GM19463 (cell line): ENCODE data around the gene CSNK2A1.
"Not testable (repeated sequence)": the region's sequence is repeated elsewhere in the genome, so short reads cannot be mapped to it uniquely, and the experiment has no call there.

ENCODE experiments used
- ATAC-seq: cut with Tn5 transposase; IDR thresholded peaks from one replicate; pipeline ENCODE4 v1.9.1; 2021; ENCODE audit warnings: mild to moderate bottlenecking, moderate library complexity; ENCODE audit not compliant: unreplicated experiment

CSNK2A1 gene

DNA sequence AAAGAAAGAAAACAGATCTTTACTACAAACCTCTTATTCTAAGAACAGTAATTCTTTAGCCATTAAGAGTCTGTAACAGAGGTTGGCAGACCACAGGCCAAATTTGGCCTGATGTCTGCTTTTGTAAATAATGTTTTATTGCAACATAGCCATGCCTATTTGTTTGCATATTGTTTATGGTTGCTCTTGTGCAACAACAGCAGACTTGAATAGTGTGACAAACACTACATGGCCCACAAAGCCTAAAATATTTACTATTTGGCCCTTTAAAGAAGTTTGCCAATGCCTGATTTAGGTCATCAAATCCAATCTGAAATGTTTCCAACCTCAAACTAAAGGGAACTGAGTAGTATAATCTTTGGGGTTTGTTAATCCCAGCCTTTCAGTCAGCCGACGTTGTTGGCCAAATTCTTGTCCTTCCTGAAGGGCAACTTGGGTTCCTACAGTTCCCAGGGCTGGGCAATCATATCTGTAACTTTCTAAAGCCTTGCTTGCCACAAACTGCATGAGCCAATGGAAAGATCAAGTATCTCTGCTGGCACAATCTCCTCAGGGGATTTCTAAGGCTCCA, 47.4 kb downstream of the CSNK2A1 start:
- no peak for ATAC-seq

DNA sequence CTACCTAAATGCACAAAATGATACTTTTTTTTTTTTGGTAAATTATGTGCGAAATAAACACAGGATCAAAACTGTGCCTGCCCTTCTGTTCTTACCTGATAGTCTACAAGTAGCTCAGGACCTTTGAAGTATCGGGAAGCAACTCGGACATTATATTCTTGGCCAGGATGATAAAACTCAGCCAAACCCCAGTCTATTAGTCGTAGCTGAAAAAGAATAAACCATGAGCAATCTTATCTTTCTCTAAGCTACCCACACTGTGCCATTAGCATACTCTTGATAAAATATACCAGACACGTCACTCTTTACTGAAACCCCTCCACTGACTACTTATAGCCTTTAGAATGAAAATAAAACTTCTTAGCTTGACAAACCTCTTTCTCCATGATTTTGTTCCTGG, 51.4 kb downstream of the CSNK2A1 start:
- ATAC-seq: no peak

DNA sequence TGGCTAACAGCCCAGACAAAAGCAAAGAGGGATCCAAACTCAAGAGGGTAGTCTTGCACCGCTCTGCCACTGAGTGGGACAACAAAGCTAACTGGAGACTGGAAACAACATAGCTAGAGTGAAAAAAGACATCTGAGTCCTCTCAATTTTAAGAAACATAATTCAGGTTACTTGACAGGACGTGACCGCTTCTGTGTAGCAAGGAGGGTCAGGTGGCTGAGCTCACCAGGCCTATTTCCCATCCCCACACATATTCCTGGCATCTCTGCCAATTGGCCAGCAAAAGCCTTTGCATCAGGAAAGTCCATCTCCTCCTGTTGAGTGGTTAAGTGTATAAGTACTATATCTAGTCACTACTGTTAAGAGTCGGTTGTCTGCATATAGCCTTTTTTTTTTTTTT, 55.9 kb downstream of the CSNK2A1 start:
- no peak for ATAC-seq

DNA sequence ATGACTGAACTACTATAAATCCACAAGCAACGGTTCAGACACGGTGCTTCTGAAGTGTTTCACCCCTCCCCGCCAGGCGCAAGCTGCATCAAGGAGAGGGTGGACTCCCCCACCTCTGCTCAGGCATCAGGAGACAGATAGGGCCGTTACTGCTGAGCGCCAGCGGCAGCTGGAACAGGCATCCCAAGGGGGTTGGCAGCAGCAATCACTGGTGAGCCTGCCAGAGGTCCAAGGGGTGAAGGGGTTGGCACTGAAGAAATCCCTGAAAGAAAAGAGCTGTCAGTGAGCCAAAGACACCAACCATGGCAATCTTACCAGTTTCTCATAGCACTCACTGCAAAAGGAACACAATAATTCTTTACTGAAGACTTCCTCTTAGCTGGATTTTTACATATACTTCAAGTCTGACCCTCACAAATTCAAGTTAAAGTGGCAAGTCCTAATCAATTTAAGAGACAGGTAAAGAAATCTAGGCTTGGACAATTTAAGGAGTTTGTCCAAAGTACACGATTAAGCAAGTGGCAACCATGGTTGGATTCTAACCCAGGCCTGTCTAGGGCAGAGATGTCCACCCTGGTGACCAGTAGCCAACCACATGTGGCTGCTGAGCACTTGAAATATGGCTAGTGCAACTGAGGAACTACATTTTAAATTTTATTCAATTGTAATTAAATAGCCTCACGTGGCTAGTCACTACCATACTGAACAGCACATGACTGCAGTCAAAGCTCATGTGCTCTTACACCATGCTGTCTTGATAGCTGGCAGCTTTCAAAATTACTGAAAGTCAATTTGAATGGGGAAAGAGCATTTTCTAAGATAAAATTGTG, 59.6 kb downstream of the CSNK2A1 start:
- ATAC-seq: no peak

DNA sequence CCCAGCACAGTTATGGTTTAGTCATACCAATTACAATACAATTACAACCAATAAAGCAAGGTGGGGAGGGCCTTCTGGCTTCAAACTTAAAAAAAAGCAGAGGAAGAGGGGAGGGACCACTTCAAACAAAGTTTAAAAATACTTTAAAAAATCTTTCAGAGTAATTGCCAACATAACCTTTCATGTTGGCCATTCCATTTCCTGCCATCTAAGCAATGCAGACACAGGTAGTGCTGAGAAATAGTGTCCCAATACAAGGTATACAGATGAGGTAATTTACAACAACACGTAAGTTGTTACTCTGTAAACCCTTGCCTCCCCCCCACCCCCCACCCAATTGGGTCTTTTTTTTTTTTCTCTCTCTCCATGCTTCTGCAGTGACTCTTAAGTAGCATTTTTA, 62.4 kb downstream of the CSNK2A1 start:
- no peak for ATAC-seq

DNA sequence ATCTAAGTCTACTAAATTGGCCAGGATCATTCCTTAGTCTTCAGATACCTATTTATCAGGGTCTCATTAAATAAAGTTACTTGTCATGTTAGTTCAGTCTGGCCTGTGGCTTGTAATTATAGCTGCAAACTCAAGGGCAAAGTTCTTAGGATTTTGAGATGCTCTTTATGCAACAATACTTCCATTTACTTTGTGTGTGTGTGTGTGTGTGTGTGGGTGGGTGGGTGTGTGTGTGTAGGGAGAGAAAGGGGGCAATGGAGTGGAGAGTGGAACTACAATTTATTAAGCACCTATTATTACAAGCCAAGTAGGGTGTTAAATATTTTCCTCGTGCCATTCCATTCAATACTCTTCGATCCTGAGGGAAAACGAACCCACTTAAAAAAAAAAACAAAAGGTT, 63.5 kb downstream of the CSNK2A1 start:
- no peak for ATAC-seq

DNA sequence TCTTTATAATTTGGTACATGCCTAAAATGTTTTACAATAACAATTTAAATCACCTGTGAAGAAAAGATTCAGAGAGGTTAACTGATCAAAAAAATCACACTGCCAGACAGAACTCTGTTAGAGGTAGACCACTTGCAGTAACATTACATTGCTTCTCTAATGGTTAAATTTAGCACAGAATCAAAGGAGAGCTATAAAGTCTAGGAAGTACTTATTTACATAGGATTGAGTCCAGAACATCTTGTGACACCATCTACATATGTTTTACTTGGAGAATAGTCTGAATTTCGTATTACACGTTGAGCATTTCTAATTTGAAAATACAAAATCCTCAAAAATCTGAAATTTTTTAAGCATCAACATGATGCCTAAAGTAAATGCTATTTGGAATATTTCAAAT, 64.1 kb downstream of the CSNK2A1 start:
- no peak for ATAC-seq

DNA sequence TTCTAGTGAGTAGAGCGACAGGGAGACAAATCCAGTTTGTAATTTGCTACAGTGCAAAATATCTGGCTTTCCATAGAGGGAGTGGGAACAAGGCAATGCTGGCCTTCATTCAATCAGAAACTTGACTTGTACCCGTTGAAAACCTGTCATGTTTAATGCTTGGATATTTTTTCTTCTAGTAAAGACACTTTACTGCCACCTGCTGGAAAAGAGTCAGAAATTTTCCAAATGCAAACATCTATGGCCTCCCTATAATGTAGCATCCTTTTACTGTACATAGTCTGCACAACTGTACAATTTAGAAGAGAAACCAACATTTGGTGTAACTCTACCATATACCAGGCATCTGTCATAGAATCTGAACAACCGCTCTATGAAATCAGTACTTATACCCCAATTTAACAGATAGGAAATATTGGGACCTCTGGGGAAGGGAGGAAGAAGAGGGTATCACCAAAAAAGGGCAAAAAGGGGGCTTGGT, 64.6 kb downstream of the CSNK2A1 start:
- ATAC-seq: no peak

DNA sequence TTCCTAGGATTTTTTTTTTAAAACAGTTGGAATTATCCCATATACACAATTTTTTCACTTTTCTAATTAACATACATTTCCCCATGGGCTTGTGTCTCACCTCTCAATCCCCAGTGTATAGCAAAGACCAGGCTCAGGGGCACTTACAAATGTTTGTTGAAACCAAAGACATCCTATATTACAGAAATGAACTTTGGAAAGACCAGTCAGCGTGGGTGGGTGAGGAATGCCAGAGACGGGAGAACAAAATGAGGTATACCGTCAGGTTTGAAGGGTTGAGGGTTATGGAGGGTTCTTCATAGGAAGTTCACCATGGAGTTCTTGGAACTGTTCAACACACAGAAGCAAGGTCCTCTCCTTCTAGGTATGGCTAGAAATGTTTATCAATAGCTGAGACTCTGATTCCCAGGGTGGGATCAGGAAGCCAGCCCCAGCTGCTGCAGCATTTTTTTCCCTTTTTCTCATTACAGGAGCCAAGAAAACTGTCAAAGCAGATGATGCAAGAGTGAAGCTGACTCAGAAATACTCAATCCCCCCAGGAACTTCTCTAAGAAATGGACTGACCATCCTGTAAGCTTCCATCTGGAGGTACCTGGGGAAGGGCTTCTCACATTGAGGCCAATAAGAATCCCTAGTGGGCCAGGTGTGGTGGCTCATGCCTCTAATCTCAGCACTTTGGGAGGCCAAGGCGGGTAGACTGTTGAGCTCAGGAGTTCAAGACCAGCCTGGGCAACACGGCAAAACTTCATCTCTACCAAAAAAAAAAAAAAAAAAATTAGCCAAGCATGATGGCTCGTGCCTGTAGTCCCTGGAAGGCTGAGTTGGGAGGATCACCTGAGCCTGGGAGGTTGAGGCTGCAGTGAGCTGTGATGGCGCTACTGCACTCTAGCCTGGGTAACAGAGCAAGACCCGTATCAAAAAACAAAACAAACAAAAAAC, 65.3 kb downstream of the CSNK2A1 start:
- no peak for ATAC-seq

DNA sequence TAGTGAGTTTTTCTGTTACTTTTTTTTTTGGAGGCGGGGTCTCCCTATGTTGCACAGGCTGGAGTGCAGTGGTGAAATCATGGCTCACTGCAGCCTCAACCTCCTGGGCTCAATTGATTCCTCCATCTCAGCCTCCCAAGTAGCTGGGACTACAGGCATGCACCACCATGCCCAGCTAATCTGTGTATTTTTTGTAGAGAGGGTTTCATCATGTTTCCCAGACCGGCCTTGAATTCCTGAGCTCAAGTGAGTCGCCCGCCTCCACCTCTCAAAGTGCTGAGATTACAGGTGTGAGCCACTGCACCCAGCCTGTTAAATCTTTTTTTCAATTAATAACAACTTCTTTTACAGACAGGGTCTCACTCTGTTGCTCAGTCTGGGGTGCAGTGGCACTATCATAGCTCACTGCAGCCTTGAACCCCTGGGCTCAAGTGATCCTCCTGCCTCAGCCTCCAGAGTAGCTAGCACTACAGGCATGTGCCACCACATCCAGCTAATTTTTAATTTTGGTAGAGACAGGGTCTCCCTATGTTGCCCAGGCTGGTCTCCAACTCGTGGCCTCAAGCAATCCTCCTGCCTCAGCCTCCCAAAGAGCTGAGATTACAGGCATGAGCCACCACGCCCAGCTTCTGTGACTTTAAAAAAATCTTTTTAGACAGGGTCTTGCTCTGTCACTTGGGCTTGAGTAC, 66.9 kb downstream of the CSNK2A1 start:
- not testable (repeated sequence) for ATAC-seq

DNA sequence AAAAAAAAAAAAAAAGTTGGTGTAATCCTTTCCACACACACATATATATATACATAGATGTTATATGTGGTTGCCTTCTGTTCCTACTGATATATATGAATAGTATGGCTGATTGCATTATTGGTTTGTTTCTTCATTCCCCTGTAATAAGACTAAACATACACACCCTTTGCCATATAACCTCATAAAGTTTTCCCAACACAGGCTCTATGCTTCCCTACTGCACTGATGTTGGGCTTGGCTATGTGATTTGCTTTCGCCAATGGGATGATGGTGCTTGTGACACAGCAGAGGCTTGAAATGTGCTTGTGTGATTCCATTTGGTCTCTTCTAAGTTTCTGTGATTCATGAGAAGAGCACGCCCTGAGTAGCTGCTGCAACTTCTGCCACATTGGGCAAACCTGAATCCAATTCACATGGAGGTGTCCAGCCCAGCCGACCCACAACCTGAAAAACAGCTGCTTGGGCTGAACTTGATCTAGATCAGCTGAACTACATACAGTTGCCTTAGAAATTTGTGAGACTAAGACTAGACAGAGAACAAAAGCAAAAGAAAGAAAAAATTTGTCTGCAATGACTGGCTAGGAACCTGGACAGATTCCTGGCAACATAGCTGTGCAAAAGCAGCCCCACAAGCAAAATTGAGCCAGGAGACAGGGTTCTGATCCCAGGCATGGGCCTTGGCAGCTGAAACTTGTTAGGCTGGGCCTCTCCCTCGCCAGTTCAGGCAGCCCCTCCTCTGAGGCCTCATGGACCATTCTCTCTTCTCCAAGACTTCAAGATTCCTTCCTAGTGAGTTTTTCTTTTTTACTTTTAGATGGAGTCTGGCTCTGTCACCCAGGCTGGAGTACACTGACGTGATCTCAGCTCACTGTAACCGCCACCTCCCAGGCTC, 67.9 kb downstream of the CSNK2A1 start:
- no peak for ATAC-seq

DNA sequence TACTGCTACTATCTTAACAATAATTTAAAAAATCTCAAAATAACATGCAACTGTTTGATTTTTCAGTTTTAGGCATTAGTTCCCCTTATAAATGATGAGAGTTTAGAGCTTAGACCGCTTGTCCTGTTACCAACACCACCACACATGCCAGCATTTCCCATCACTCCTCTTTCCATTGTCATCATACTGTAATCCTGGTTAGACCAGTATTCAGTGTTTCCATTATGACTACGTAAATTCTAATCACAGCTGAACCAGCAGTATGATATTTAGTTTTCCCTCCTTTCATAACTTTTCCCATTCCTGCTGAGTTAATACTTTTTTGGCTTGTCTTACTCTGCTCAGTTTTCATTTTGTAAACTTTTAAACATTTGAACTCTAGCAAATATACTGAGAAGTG, 69.0 kb downstream of the CSNK2A1 start:
- ATAC-seq: no peak

DNA sequence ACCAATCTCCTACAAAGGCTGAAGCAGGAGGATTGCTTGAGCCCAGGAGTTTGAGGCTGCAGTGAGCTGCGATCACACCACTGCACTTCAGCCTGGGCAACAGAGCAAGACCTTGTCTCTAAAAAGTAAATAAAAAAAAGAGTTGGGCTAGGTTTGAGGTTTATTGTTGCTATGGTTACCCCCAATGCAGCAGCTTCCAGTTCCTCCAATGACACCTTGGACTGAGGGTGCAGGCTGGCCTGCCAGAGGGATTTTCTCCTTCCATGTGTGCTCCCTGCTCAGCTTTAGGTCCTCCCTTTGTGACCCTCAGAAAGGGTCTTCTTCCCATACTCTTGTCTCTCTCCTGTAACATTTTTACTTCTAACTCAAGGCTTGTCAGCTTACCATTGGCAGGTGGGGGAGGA, 70.7 kb downstream of the CSNK2A1 start:
- no peak for ATAC-seq

DNA sequence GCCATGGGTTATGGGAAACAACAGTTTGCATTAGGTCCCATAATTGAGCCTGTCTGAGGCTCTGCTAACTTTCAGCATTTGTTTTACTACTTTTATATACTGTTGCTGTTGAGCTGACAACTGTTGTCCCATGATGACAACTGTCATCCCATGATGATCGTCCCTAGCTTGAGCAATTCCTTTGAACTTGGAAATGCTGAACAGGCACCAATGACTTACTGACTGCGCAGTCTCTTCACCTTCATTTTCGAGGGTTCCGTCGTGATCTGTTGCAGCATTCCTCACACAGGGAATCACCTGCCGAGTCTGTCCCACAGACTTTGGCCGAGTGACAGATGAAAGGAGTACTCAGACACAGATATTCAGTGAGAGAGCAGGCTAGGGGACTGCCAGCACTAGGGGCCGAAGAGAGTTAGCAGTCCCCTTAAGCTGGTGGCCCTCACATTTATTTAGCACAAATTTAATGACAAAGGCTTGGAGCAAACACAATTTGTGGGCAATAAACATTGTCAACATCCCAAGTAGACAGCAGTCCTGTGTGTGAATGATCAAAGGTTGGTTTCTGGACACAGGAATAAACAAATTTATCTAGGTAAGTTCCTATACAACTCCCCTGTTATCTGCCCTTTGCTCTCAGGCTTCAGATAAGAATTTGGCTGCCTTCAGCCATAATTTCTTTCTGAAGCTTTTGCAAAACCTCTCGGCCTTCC, 71.3 kb downstream of the CSNK2A1 start:
- ATAC-seq: no peak

DNA sequence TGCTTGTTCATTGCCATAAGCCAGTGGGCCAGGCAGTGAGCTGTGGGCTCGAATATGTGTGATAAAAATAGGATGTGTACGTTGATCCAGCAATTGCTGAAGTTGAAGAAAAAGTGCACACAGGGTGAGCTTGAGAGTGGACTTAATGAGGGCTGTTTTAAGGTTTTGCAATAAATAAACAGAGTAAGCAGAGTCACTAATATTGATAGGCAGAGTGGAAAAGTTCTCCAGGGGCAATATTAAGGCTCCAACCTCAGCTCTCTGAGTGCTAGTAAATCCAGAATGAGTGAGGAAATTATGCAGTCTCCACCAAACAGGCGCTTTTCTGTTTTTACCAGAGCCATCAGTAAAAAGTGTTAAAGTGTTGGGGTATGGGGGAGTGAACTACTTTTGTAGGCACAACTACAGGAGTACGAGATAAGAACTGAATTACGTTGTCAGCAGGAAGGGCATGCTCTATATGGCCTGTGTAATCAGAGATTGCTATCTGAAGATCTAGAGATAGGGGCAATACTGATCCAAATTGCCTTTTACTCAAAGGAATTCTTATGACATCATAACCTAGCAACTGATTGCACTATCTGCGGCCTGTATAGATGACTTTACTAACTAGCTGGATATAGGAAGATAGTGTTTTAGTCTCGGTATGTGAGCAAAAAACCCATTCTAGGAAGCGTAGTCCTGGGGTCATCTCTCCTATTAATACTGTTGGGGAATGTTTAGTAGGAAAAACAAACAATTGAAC, 73.7 kb downstream of the CSNK2A1 start:
- ATAC-seq: no peak

DNA sequence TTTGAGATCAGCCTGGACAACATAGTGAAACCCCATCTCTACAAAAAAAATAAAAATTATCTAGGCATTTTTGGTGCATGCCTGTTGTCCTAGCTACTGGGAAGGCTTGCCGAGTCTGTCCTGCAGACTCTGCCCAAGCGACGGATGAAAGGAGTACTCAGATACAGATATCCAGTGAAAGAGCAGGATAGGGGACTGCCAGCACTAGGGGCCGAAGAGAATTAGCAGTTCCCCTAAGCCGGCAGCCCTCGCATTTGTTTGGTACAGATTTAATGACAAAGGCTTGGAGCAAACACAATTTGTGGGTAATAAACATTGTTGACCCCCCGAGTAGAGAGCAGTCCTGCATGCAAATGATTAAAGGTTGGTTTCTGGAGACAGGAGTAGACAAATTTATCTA, 75.8 kb downstream of the CSNK2A1 start:
- ATAC-seq: no peak

DNA sequence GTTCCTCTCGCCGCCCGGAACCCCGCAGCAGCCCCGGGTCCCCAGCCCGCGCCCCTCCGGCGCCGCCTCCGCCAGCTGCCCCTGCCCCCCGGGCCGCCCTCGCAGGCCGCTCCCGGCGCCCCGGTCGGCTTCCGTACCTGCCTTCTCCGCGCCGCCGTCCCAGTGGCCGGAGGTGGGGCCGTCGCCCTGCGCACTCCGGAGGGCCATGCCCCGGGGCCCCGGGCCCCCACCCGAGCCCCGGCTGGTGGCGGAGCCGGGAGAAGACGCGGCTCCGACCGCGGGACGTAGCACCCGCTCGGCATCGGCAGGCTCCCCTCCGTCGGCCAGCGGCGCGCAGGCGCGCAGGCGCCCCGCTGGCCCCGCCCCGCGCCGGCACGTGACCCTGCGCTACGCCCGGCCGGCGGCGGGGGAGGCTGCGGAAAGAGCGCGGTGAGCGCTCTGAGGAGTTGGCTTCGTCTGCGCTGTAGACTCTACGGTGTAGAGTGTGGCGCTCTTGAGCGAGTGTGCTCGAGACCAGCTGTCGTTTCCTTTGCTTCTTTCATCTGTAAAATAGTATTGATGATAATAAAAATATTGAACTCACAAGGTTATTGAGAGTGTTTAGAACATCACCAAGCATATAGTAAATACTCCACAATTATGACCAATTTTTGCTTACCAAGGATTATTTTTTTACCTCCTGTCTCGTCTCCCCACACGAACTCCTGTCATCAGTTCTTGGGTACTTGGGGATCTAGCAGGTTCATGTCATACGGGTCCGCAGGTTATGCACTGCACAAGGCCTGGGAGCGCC, 81.2 kb downstream of the CSNK2A1 start, which contains the start of gene TBC1D20:
Gene TBC1D20 (minus strand): TSS at position 335 of the 793 bp plus-strand sequence. CDS start 128 bp downstream, at position 207.
- ATAC-seq: peak; percentile 90
